Thoracic aorta (tissue), 2 donors: ENCODE data around the gene NOTUM. TPM values are rescaled to one million over a fixed set of nuclear protein-coding genes. Genes with fewer than 3 reads are reported as not detected.

Experiments used
- ATAC-seq: fragments of 150-250 bp; one replicate; pipeline ENCODE4 v1.8.0; 2017; ENCODE audit warnings: low read depth; ENCODE audit not compliant: insufficient number of reproducible peaks, low FRiP score
- DNase-seq: peaks from one replicate; pipeline ENCODE4 v3.0.0-alpha.2; 2020; ENCODE audit warnings: low spot score
- H3K27ac ChIP-seq, 2 donors: fragments of 200-600 bp; sonication (generic); 1 replicate in 1 of 2; 2 replicates in 1 of 2; pipeline ENCODE4 v1.5.1; 2016; ENCODE audit warnings: mild to moderate bottlenecking in 2 of 2, moderate library complexity in 2 of 2
- H3K27me3 ChIP-seq: fragments of 200-600 bp; sonication (generic); replicated peaks from 2 replicates; pipeline ENCODE4 v1.6.0; 2016; ENCODE audit warnings: mild to moderate bottlenecking; ENCODE audit not compliant: insufficient read depth
- H3K36me3 ChIP-seq: fragments of 200-600 bp; sonication (generic); one replicate; pipeline ENCODE4 v1.5.1; 2016
- H3K4me1 ChIP-seq, 2 donors: fragments of 200-600 bp; sonication (generic); 1 replicate in 1 of 2; 2 replicates in 1 of 2; pipeline versions ENCODE4 v1.5.1 to v1.6.0; 2016; ENCODE audit warnings: low read depth in 2 of 2, mild to moderate bottlenecking in 1 of 2; ENCODE audit not compliant: control insufficient read depth in 1 of 2
- H3K4me3 ChIP-seq: fragments of 200-600 bp; sonication (generic); 2 replicates; pipeline ENCODE4 v1.5.1; 2016; ENCODE audit warnings: mild to moderate bottlenecking
- H3K9me3 ChIP-seq: fragments of 200-600 bp; sonication (generic); 2 replicates; pipeline ENCODE4 v1.5.1; 2016
- total RNA-seq, 2 donors: library from RNA; depleted of rRNA; stranded (reverse); fragments of >200 nt; gene quantifications; one replicate each; pipeline versions ENCODE4 v1.1.0 to v1.2.3, GENCODE V29; 2016
- TF ChIP-seq, protein P1 (sequence below): fragments of 200-600 bp; sonication (generic); IDR thresholded peaks from one replicate; pipeline ENCODE4 v1.5.1; 2019; ENCODE audit warnings: antibody characterized with exemption

Gene NOTUM
- total RNA-seq, 2 donors from 2014 or later: not detected

DNA sequence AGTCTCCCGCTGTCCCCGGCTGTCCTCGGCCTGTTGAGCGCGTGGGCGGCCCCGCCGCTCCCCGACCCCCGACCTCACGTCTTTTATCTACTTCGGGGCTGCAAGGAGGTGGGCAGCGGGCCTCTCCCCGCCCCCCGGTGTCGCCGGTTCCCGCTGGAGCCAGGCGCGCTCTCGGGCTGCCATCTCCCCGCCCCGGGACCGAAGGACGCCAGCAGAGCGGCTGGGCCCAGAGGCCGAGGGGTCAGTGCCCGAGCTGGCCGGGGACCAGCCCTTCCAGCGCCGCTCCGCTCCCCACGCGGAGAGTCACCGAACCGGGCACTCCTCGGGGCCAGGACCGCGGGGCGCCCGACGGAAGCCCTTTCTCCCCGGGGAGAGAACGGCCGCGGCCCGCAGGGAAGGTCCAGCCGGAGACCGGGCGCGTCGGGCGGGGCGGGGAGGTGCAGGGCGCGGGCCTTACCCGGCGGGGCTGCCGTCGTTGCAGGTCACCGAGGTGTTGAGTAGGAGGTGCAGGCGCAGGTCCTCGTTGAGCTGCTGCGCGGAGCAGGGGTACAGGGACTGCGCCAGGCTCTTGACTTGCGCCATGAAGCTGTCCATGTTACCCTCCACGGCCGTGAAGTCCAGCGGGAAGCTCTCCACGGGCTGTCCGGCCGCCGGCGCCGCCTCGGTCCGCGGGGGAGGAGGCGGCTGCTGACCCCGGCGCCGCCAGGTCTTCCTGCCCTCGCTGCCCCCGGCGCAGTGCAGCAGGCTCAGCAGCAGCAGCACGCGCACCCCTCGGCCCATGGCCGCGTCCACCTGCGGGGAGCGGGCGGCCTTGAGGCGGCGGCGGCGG, 643 bp downstream of the NOTUM start:
- peaks cover 5 to 20% of the 10 kb centered on the region in 2 donors for H3K4me1 ChIP-seq
- no peaks in the 10 kb centered on the region for H3K36me3 ChIP-seq
- H3K4me3 ChIP-seq: peak overlapping the region; percentile 69
- no peak overlapping the region for H3K27ac ChIP-seq
- DNase-seq (no peak), ATAC-seq (no peak)
- H3K9me3 ChIP-seq: no peaks in the 10 kb centered on the region
- peaks cover 17% of the 10 kb centered on the region for H3K27me3 ChIP-seq
- TF ChIP-seq, protein P1, sequence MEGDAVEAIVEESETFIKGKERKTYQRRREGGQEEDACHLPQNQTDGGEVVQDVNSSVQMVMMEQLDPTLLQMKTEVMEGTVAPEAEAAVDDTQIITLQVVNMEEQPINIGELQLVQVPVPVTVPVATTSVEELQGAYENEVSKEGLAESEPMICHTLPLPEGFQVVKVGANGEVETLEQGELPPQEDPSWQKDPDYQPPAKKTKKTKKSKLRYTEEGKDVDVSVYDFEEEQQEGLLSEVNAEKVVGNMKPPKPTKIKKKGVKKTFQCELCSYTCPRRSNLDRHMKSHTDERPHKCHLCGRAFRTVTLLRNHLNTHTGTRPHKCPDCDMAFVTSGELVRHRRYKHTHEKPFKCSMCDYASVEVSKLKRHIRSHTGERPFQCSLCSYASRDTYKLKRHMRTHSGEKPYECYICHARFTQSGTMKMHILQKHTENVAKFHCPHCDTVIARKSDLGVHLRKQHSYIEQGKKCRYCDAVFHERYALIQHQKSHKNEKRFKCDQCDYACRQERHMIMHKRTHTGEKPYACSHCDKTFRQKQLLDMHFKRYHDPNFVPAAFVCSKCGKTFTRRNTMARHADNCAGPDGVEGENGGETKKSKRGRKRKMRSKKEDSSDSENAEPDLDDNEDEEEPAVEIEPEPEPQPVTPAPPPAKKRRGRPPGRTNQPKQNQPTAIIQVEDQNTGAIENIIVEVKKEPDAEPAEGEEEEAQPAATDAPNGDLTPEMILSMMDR: no peak

DNA sequence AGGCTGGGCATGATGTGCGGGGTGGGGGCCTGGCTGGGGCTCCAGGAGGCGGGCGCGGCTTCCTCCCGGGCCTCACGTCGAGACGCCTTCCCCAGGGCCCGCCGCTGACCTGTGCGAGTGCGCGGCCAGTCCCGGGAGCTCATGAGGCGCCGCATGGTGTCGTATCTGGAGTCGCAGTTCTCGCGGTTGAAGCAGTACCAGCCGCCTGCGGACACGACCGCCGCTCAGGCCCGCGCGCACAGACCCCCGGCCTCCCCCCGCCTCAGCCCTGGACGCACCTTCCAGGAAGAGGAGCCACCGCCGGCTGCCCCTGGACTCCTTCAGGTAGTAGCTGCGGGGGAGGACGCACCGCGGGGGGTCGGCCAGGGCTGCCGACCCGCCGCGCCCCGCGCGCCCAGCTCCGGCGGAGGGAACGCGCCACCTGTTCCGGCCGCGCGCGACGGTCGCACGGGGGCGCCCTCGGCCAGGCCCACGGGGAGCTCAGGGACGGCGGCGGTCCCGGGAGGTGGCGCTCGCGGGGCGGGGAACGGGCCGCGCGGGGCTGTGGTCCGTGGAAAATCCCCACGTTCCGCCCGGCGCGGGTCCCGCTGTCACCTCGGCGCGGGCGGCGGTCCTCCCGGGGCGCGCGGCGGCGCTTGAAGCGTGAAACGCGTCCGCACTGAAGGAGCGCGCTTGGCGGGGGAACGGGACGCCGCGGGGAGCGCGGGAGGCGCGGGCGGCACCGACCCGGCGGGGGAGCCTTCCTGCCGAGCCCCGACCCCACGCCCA, 1.4 kb downstream of the NOTUM start:
- Histone ChIP-seq H3K4me1 (peaks cover 5 to 20% of the 10 kb centered on the region in 2 donors), H3K27ac (no peak overlapping the region), H3K36me3 (no peaks in the 10 kb centered on the region), H3K9me3 (no peaks in the 10 kb centered on the region), H3K4me3 (peak overlapping the region; percentile 69), H3K27me3 (peaks cover 17% of the 10 kb centered on the region)
- ATAC-seq (peak; percentile 53), DNase-seq (no peak)
- TF ChIP-seq, protein P1: peak; percentile 55

DNA sequence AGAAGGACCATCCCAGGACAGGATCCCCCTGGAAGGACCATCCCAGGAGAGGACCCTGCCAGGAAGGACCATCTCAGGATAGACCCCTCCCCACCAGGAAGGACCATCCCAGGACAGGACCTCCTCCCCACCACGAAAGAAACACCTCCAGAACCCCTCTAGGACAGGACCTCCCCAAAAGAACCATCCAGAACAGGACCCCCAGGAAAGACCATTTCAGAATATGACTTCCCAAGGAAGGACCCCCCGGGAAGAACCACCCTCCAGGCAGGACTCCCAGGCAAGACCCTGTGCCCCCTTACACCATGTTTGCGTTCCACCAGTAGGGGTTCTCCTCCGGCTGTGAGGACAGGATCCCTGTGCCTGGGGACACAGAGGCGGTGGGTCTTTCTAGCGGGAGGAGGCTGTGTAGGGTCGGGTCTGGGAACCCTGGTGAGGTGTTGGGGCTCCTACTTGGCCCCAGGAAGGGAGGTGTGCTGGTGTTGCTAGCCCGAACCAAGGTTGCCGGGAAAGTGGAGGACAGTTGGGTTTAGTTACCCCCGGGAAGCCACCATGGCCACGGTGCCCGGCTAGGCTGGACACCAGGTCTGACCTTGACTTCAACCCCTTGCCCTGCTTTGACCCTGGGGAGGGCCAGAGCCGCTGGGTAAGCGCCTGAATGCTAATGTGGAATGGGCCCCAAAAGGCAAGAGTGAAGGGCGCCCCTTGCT, 2.2 kb downstream of the NOTUM start:
- H3K9me3 ChIP-seq: no peaks in the 10 kb centered on the region
- no peak overlapping the region for H3K27ac ChIP-seq
- TF ChIP-seq, protein P1: no peak
- H3K4me1 ChIP-seq: peaks cover 5 to 20% of the 10 kb centered on the region in 2 donors
- peak overlapping the region; percentile 69 for H3K4me3 ChIP-seq
- no peak for ATAC-seq
- no peak for DNase-seq
- H3K27me3 ChIP-seq: peaks cover 17% of the 10 kb centered on the region
- H3K36me3 ChIP-seq: no peaks in the 10 kb centered on the region

DNA sequence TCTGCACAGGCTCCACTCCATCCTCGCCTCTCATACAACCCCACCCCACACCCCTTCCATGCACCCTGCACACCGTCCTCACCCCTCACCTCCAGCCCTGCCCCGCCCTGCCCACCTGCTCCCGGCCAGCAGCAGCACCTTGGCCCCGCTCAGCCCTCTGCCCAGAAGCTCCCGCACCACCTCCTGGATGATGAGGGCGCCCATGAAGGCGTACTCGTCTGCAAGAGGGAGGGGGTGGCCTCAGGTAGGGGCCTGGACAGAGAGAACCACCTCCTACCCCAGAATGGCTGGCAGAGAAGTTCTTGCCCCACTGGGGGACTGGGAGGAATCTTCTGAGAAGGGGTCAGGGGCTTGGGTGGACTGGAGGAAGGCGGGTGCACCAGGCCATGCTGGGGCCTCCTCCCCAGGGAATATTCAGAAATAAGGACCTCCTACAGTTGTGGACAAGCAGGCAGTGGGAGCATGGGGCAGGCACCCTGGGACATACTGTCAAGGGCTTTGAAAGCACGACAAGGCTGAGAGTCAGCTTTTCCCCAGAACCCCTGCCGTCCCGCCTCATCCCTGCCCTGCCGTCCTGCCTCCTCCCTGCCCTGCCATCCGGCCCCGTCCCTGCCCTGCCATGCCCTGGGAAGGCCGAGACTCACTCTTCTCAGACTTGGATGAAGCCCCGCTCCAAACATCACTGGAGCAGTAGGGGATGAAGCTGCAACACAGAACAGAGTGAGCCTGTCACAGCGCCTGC, 3.1 kb downstream of the NOTUM start:
- H3K36me3 ChIP-seq: no peaks in the 10 kb centered on the region
- H3K4me3 ChIP-seq: no peak overlapping the region
- peaks cover 5 to 20% of the 10 kb centered on the region in 2 donors for H3K4me1 ChIP-seq
- H3K27ac ChIP-seq: no peak overlapping the region
- TF ChIP-seq, protein P1: no peak
- no peaks in the 10 kb centered on the region for H3K9me3 ChIP-seq
- DNase-seq (no peak), ATAC-seq (no peak)
- peaks cover 17% of the 10 kb centered on the region for H3K27me3 ChIP-seq
